Keratinocyte (primary cell): ENCODE data around the gene PGBD1.

Experiments used
- CTCF ChIP-seq, 3 experiments: IDR thresholded peaks in 1 of 3; conservative IDR thresholded peaks in 1 of 3; optimal IDR thresholded peaks in 1 of 3; 2 replicates in 2 of 3; 3 replicates in 1 of 3; pipeline versions ENCODE3 to v1.5.1; 2011; ENCODE audit warnings: low read length in 3 of 3, mild to moderate bottlenecking in 3 of 3, moderate library complexity in 2 of 3, control low read depth in 1 of 3, inconsistent platforms in 1 of 3; ENCODE audit not compliant: insufficient read depth in 2 of 3; ENCODE audit errors: extremely low read depth in 1 of 3
- EZH2 ChIP-seq: IDR thresholded peaks from one replicate; pipeline ENCODE4 v1.6.1; 2012; ENCODE audit warnings: inconsistent platforms, mild to moderate bottlenecking, low read length, moderate library complexity

GRCh38 chr6:28282926-28283325 lies 1.6 kb downstream of the PGBD1 start:
- TF ChIP-seq CTCF (optimal IDR thresholded peaks at IDR 0.05 in 1 of 3, IDR thresholded peaks at IDR 0.05 in 1 of 3, conservative IDR thresholded peaks at IDR 0.05 in 1 of 3; ENCODE audit: extremely low read depth in 1 of 3, insufficient read depth in 2 of 3, low read length in 3 of 3) (no peak), EZH2 (no peak)
